Measurements from ENCODE around the gene SLC39A11.
A peak's percentile ranks its signal among the peaks of the same experiment; 100 is the strongest.

- TF ChIP-seq CTCF (IDR thresholded peaks at IDR 0.05) = peak in 1 of 7 experiments; percentile 6
- TF ChIP-seq POLR2AphosphoS5 (IDR thresholded peaks at IDR 0.05) = no peak
- no peak for TF ChIP-seq EP300 (IDR thresholded peaks at IDR 0.05)
These were observed 460.4 kb downstream of the SLC39A11 start for GRCh38 chr17:72631949-72632684.
